Activated CD8-positive, alpha-beta memory T cell treated with anti-CD3 and anti-CD28 coated beads for 4 hours (primary cell): Measurements from ENCODE around the gene PLEKHM3.

Experiments
- DNase-seq, 2 donors: peaks; one replicate each; pipeline ENCODE4 v3.0.0-alpha.2; 2020; ENCODE audit warnings: low read depth in 2 of 2

PLEKHM3 gene

GRCh38 chr2:207796585-207797350 lies 228.6 kb downstream of the PLEKHM3 start:
- no peak for DNase-seq

- no peak for DNase-seq
Observed at GRCh38 chr2:207792244-207792785, 233.0 kb downstream of the PLEKHM3 start.

GRCh38 chr2:207791579-207792243 lies 233.6 kb downstream of the PLEKHM3 start:
- no peak for DNase-seq

- DNase-seq = no peak
Observed at GRCh38 chr2:207790898-207791297, 234.4 kb downstream of the PLEKHM3 start.

GRCh38 chr2:207787800-207788199 lies 237.5 kb downstream of the PLEKHM3 start:
- DNase-seq = no peak

- DNase-seq = no peak
Observed at GRCh38 chr2:207787017-207787416, 238.3 kb downstream of the PLEKHM3 start.

- DNase-seq = no peak
Observed at GRCh38 chr2:207784898-207785297, 240.4 kb downstream of the PLEKHM3 start.

- DNase-seq = no peak
Observed at GRCh38 chr2:207783514-207783913, 241.8 kb downstream of the PLEKHM3 start.

GRCh38 chr2:207782238-207783030 lies 242.9 kb downstream of the PLEKHM3 start:
- no peak for DNase-seq

GRCh38 chr2:207779523-207779922 lies 245.8 kb downstream of the PLEKHM3 start:
- no peak for DNase-seq

GRCh38 chr2:207778298-207778882 lies 246.9 kb downstream of the PLEKHM3 start:
- no peak for DNase-seq

- DNase-seq = no peak
Observed at GRCh38 chr2:207777124-207777523, 248.2 kb downstream of the PLEKHM3 start.

- DNase-seq = no peak
Observed at GRCh38 chr2:207775473-207775872, 249.9 kb downstream of the PLEKHM3 start.

- no peak for DNase-seq
Observed at GRCh38 chr2:207772844-207773205, 252.5 kb downstream of the PLEKHM3 start.

- no peak for DNase-seq
Observed at GRCh38 chr2:207772081-207772843, 253.1 kb downstream of the PLEKHM3 start.

- DNase-seq = no peak
Observed at GRCh38 chr2:207771421-207771820, 253.9 kb downstream of the PLEKHM3 start.
